ENCODE data around the gene MYEF2. TPM values are rescaled to one million over a fixed set of nuclear protein-coding genes. Genes with fewer than 3 reads are reported as not detected.
A peak's percentile ranks its signal among the peaks of the same experiment; 100 is the strongest.

MYEF2 gene, protein sequence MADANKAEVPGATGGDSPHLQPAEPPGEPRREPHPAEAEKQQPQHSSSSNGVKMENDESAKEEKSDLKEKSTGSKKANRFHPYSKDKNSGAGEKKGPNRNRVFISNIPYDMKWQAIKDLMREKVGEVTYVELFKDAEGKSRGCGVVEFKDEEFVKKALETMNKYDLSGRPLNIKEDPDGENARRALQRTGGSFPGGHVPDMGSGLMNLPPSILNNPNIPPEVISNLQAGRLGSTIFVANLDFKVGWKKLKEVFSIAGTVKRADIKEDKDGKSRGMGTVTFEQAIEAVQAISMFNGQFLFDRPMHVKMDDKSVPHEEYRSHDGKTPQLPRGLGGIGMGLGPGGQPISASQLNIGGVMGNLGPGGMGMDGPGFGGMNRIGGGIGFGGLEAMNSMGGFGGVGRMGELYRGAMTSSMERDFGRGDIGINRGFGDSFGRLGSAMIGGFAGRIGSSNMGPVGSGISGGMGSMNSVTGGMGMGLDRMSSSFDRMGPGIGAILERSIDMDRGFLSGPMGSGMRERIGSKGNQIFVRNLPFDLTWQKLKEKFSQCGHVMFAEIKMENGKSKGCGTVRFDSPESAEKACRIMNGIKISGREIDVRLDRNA
- 7.3 and 8.6 TPM in 2 replicates for total RNA-seq

DNA sequence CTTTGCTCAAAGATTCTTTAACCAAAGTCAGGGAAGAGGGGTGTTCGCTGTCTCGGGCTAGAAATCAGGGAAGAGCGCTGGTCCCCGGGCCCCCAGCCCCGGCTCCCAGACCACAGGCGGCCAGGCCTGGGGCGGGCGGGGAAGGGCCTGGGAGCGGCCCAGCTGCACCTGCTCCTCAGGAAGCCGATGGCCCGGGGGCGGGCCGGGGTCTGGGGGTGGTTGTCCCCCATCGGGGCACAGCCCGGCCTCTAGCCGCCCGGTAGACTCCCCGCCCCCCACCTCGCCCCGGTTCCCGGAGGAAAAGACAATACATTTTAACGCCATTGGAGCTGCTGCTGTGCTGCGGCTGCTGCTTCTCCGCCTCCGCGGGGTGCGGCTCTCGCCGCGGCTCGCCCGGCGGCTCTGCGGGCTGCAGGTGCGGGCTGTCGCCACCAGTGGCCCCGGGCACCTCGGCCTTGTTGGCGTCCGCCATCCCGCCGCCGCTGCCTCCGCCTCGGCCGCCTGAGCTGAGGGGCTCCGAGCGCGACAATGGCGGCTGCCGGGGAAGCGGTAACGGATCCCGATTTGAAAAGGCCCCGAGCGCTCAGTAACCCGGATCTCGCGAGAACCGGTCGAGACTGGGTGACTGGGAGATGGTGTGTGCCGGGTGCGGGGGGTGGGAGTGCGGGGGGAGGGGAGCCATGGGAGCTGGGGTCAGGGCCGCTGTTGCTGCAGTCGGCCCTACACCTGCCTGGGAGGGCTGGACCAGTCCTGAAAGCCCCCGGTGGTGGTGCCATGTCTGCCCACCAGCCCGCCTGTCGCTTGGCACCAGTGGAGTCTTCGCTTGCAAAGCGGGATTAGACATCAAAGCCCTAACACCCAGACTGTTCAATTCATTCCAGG is at the start of gene MYEF2:
MYEF2 (minus strand) TSS at position 530 of the 882 bp plus-strand sequence; CDS start at position 472, 58 bp downstream.
- DNase-seq (ENCODE audit: low read depth in 2 of 2), result peak; percentile 58 to 73

DNA sequence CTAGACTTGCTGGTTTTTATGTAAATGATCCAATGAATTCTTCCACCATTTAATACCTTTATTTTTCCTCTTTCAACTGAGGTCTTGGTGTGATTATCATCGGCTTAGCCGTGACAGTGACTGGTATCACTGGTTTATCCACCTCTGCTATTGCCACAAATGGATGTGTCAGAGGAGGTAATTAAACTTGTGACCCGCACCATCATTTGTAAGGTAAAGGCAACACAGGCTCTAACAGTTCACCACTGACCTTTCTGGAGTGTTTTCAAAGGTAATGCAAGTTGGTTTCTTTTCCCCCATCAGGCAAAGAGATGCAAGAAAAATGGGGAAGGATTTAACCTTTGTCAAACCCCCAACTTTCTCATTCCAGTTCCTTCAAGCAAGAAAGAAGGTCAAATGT is 47.7 kb upstream of the MYEF2 start:
- no peak for DNase-seq (ENCODE audit: low read depth in 2 of 2)

DNA sequence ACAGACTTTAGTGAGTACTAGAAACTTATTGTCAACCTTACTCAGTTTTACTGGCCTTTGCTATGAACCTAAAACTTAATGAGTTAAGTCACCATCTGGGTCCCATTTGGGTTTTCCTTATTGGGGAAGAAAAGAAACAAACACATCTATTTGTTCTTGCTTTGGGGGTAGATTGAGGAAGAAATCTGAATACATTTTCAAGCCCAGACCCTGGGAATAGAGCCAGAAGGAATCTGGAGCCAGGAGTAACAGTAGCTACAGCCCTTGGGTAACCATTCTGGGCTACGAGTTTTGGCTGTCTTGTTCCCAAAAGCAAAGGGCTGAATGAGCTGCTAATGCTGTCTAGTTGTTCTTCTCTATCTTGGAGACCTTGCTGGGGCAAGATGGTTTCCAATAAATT is 44.5 kb upstream of the MYEF2 start:
- DNase-seq (ENCODE audit: low read depth in 2 of 2), result no peak

DNA sequence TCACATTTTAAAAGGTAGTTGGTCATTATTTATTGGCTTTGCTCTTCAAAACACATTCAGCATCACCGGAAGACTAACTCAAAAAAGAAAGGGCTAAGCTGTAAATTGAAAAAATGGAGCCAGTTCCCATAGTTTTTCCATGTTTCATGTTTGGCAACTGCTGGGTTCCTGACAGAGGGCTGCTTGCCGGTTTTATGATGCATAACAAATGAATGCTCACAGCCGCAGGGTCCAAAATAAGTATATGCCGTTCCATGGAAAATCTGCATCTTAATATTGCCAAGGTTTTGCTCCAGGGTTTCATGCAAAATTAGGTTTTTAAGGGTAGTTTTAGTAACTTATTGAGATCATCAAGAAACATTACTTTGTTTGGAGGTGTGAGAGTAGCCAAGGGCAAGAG is 43.8 kb upstream of the MYEF2 start:
- no peak for DNase-seq (ENCODE audit: low read depth in 2 of 2)

DNA sequence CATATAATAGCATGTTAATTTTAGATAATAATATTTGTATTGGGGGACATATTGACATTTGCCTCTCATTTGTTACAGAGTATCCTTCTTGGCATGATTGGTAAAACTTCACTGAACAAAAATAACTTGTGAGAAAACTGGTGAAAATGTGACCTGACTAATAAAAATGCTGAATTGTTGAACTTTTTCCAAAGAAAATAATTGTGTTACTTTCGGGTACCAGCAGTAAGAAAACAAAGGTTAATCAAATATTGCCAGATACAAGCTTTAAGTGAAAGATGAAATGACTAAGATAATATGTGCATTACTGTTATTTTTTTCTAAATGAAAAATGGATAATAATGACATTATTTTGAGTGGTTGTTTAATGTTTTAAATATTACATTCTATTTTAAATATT is 43.2 kb upstream of the MYEF2 start:
- no peak for DNase-seq (ENCODE audit: low read depth in 2 of 2)

DNA sequence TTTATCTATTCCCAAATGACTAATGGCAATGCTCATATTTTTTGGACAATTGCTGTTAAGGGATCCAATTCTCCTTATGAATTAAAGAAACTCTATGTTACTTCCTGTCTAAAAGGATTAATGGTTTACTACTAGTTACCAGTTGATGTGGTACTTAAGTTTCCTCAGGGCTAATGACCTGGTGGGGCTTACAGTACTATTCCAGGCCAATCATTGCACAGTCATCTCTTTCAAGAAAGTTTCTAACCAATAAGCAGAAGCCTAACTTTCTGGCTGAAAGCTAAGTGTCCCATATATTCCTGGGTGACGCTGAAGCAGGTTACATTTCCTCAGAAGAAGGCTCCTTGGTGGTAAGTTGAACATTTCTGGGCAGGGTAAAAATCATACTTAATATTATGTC is 27.9 kb upstream of the MYEF2 start, which contains the start of gene SLC12A1:
SLC12A1 (plus strand) TSS at position 322 of the 400 bp plus-strand sequence. CDS start 1,418 bp downstream, outside the sequence.
- no peak for DNase-seq (ENCODE audit: low read depth in 2 of 2)

DNA sequence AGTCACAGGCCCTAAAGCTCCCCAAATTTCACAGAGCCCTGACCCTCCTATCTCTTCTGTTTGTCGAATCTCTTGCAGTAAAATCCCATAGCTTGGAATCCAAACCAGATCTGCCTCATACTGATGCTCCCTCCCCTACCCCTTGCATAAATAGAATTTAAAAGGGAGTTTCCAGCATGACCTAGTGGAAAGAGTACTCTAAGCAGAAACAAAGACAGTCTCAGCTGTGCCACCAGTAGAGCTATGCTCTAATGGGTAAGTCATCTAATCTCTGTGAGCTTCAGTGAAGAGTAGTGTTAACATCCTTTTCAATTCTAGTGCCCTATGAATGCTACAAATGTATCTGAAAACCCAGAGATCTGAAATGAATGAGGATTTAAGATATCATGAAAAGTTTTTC is 24.0 kb upstream of the MYEF2 start:
- DNase-seq (ENCODE audit: low read depth in 2 of 2), result no peak

DNA sequence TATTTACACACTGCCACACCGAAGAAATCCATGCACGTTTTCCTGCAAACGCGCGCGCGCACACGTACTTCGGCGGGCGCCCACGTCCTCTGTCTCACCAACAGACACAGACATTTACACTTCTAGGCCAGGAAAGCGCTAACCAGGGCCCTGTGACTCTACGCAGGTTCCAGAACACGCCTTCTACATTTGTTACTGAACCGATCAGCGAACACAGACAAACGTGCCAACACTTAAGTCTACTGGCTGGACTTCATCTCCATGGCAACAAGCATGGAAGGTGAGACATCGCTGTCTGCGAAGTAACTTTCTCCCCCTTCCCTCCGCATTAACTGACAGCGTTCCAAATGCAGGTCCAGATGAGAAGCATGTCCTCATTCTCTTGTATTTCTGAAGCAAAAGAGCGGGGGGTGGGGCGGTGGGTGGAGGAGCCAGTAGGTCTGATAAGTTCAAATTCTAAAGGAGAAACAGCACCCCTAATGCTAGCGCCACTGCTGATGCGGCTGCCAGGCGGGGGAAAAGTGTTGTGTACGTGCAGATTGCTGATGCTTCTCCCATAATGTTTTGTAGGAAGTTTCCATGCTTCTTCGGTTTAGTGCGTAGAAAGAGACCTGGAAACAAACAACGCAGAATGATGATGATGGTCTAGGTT is 13.6 kb upstream of the MYEF2 start, which contains the start of gene CTXN2:
CTXN2 (plus strand) TSS at position 92 of the 652 bp plus-strand sequence. CDS start 9,636 bp downstream, outside the sequence.
- no peak for DNase-seq (ENCODE audit: low read depth in 2 of 2)

DNA sequence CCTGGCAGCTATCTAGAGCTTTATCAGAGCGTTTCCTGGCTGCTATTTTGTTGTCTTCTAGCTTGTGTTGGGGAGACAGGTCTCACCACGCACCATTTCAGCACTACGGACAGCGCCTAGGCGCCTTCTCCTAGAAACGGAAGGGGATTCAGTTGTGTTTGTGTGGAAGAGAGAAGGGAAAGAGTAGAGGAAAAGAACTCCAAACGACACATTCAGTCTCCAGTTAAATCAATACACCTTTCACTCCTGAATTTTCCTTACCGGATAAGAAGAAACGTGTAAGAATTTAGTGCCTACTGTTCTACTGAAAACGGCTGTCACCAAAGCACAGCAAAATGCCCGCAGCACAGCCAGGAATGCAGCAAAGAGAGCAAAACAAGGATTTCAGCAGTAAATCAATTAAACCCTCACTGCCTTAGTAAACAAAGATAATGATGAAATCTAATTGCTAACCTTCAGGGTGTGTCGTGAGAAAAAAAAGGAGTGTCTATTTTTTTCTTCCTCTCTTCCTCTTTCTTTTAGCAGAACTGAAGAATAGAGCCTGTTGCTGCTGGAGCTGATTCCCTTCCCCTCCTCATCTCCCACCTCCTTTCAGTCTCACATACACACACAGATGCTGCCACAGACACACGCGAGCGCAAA is 13.0 kb upstream of the MYEF2 start:
- peak; percentile 27 to 72 for DNase-seq (ENCODE audit: low read depth in 2 of 2)

DNA sequence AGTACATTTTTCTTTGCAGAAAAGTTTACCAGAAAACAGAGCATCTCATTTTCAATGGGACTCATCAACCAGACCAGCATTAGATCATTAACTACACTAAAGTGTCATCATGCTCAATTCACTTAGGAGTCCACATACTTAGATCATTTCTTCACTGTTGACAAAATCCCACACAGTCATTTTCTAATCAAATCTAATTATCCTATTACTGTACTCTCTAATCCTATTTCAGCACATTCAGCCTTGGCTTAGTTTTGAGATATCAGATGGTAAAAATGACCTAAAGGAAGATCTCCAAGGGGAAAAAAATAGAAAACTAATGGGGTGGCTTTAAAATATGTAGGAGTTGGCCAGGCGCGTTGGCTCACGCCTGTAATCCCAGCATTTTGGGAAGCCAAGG is 8.2 kb upstream of the MYEF2 start:
- DNase-seq (ENCODE audit: low read depth in 2 of 2), result no peak

DNA sequence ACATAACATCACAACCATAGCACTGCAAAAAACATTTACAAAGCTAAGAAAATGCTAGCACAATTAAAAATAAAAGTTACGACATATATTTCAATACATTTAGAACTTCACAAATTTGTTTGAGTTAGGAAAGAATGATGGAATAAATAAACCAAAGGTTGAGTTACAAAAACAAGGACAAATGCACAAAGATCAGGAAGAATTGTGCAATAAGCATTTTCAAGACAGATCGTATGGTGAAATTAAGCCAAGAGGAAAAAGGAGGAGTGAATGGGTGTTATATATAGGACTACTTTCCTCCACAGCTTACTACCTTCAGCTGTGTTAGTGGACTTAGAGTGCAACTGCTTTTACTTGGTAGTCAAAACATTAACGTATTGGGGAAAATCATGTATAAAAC is 7.4 kb upstream of the MYEF2 start:
- no peak for DNase-seq (ENCODE audit: low read depth in 2 of 2)

DNA sequence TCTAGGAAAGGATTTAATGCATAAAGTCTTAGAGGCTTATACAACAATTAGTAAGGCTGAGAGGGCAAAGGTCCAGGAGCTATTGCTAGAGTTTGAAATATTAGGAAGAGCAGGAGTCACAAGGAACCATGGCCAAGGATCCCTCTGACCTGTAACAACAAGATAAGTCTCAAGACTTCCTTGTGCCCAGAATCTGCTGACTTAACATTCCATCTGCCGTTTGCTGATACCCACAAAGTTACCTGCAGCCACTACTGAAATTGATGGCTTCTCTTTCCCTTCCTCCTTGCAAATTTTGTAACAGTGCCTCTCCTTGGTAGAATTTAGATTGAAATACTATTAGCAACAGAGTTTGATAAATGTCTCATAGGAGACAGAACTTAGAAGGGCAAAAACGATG is 4.7 kb upstream of the MYEF2 start:
- no peak for DNase-seq (ENCODE audit: low read depth in 2 of 2)

DNA sequence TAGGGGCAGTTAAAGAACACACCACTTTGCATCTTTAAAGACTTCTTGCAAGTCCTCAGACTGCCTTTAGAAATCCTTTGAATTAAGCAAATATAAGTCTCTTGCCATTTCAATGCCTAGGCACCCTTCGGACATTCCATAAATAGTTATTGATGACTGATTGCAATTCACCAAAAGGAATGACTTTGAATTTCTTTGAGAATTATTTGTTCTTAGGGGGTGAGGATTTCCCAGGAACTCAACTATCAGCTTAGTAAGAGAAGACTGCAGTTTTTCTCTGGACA is 495 bp upstream of the MYEF2 start:
- no peak for DNase-seq (ENCODE audit: low read depth in 2 of 2)

DNA sequence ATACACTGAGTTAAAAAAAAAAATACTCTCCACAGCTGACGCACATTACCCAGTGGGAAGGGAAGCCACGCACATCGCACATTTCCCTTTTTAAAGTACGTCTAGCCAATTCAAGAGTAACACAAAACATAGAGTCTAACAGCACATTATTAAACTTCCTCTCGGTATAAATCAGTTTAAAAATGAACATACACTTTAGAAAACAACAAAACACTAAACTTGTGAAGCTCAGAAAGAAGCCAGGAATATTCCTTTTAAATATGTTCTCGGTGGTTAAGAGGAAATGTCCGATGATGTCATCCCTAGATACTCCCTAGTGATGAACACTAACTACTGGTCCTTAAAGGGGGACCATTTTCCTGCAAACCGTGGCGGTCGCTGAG is 721 bp downstream of the MYEF2 start:
- DNase-seq (ENCODE audit: low read depth in 2 of 2), result peak; percentile 52 to 75

DNA sequence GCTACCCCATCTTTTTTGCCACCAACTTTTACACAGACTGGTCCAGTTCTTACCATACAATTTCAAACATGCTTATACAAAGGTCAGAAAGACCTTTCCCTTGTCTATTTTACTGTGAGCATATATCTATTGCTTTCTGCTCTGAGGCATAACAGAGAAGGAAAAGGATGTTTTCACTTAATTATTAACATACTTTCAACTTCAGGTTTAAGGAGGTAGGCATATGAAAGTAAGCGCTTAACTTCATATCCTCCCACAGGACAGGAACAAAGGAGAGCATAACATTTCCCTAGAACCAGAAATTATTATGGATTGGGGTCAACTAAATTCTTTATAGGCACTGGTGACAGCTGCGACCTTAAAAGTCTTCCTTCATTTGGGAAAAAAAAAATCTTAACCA is 1.1 kb downstream of the MYEF2 start:
- DNase-seq (ENCODE audit: low read depth in 2 of 2), result no peak

DNA sequence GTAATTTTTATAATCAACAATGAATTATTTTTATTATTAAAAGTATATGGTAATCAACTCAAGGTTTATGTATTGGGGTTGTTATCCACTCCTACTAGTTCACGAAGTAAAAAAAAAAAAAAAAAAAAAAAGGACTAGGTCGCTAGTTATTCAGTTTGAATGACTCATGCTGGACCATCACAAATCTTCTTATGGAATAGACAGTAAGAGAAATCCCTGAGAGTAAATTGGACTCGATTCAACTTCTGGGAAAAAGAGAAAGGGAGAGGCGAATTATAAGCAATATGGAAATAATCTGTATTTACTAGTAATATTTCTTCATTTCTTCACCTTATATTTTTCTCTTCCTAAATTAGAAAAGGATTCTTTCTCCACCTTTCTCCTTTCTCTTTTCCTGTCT is 2.0 kb downstream of the MYEF2 start:
- no peak for DNase-seq (ENCODE audit: low read depth in 2 of 2)

DNA sequence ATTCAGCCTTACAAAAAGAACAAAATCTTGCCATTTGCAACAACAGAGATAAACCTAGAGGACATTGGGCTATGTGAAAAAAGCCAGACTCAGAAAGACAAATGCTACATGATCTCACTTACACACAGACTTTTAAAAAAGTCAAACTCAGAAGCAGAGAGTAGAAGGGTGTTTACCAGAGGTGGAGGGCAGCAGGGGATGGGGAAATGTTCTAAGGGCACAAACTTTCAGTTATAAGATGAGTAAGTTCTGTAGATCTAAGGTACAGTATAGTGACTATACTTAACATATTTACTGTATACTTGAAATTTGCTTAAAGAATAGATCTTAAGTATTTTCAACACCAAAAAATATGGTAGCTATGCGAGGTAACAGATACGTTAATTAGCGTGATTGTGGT is 3.0 kb downstream of the MYEF2 start:
- no peak for DNase-seq (ENCODE audit: low read depth in 2 of 2)

DNA sequence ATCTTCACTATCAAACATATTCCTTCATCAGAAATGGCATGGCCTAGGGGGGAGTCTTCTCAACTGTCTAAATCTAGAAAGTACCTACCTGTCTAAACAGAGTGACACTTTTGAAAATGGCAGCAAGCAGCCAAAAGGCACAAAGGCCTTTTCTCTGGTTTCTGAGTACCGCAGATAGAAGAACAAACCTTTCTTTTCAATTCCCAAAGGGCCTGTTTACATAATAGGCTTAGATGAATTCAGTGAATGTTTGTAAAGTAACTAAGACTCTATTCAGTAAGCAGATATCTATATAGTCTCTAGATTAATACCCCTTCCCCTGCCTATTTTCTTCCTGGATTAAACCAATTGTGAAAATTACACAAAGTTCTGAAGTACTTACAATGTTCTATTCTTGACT is 7.1 kb downstream of the MYEF2 start:
- no peak for DNase-seq (ENCODE audit: low read depth in 2 of 2)

DNA sequence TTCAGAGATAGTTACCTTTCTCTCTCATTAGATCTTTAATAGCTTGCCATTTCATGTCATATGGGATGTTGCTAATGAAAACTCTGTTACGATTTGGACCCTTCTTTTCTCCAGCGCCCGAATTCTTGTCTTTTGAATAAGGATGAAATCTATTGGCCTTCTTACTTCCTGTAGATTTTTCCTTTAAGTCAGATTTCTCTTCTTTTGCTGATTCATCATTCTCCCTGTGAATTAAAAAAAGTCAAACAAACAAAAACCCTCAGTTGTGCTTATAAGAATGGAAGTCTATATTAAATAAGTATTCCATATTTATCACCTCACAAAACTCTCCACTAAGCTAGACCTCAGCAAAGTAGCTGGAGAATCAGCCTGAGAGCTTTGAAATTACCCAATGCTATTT is 9.5 kb downstream of the MYEF2 start:
- DNase-seq (ENCODE audit: low read depth in 2 of 2), result no peak

DNA sequence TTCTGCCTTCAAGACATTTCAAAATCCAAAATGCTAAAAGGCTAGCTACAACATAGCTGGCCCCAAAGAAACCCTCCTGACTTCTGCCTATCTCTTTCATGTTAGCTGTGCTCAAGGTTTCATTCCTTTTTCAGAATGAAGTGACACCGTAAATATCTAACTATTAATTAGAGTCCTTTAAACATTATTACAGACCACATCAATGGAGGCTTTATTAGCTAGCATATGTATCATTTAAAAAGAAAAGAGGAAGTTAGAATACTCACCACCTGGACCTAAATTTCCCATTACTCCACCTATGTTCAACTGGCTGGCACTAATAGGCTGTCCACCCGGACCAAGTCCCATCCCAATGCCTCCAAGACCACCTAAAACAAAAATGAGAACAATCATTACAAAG is 24.6 kb downstream of the MYEF2 start:
- no peak for DNase-seq (ENCODE audit: low read depth in 2 of 2)

DNA sequence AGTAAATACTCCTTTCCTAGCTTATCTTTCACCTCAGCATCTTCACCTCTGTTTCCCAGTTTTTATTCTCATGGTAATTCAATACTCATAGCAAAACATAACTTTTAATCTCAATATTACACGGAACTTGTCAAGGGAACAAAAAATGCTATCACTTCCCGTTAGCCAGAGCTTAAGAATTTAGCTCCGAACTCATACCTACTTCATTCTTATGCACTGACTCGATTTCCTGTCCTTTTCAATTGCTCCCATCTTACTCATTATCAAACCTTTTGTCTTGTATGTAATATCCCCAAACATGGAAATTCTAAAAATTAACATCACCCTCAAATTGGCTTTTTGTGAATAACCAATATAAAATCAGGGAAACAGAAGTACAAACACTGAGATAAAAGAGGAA is 28.2 kb downstream of the MYEF2 start:
- DNase-seq (ENCODE audit: low read depth in 2 of 2), result peak in 1 of 2 donors; percentile 82

All from dermis microvascular lymphatic vessel endothelial cell (primary cell).